Endothelial cell of umbilical vein (primary cell): Measurements from ENCODE around the gene REP15.

Experiments
- CTCF ChIP-seq, 2 donors: IDR thresholded peaks; 1 replicate in 1 of 2; 2 replicates in 1 of 2; pipeline ENCODE4 v1.5.1; 2011; ENCODE audit warnings: low read length in 2 of 2, mild to moderate bottlenecking in 2 of 2, moderate library complexity in 2 of 2, control low read depth in 1 of 2, inconsistent platforms in 1 of 2, low read depth in 1 of 2; ENCODE audit not compliant: insufficient read depth in 1 of 2; ENCODE audit errors: extremely low read depth in 1 of 2
- EZH2 ChIP-seq: IDR thresholded peaks from 2 replicates; pipeline ENCODE4 v1.6.1; 2012; ENCODE audit warnings: borderline replicate concordance, low read depth, mild to moderate bottlenecking, moderate library complexity, low read length, inconsistent platforms; ENCODE audit not compliant: severe bottlenecking
- POLR2AphosphoS5 ChIP-seq: IDR thresholded peaks from 2 replicates; pipeline ENCODE4 v1.6.1; 2012; ENCODE audit warnings: low read depth, mild to moderate bottlenecking, control low read depth, low read length, moderate library complexity; ENCODE audit not compliant: insufficient read depth

DNA sequence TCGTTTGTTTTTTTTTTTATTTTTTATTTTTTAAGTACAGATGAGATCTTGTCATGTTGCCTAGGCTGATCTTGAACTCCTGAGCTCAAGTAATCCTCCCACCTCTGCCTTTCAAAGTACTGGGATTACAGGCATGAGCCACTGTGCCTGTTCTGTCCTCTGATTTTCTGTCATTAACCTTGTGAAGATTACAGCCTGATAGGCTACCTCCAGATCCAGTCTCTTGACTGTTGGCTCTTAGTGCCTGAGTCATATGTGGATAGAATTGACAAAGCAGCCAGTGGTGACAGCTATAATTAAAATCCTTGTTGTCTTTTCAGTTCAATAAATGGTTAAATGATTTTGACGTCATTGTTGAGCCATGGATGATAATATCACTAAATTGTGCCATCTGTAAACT is 21.3 kb upstream of the REP15 start:
- TF ChIP-seq CTCF (IDR thresholded peaks at IDR 0.05; ENCODE audit: extremely low read depth in 1 of 2, insufficient read depth in 1 of 2, low read depth in 1 of 2, low read length in 2 of 2) = no peak
- TF ChIP-seq POLR2AphosphoS5 = no peak
- TF ChIP-seq EZH2 = no peak
